Measurements from ENCODE around the gene AKAP4. TPM values are rescaled to one million over a fixed set of nuclear protein-coding genes. Genes with fewer than 3 reads are reported as not detected.
A peak's percentile ranks its signal among the peaks of the same experiment; 100 is the strongest.

The AKAP4 gene
- total RNA-seq, 1 experiment from 2014 or later = not detected

DNA sequence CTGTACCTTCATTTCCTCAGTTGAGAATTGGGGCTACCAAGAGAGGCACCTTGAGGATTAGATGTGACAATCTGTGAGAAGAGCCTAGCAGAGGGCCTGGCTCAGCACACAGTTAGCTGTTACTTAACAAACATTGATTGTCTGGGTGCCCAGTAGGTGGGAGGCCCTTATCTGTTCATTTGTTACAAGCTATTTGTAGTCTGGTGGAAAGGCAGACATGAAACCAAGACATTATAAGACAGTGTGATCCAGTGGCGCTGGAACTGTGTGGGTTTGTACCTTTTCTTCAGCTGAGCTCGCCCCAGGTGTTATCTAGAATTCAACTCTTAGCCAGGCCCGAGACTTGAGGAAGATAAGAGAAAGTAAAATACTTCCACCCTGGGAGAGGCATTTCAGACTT, 16.9 kb downstream of the AKAP4 start:
- Mint-ChIP-seq H3K27ac (ENCODE audit: low read depth, unreplicated experiment) (no peak overlapping the region), H3K36me3 (ENCODE audit: insufficient read depth, unreplicated experiment) (no peaks in the 10 kb centered on the region), H3K9me3 (ENCODE audit: unreplicated experiment) (peaks cover 9% of the 10 kb centered on the region), H3K27me3 (ENCODE audit: insufficient read depth, unreplicated experiment) (peaks cover 57% of the 10 kb centered on the region), H3K4me1 (ENCODE audit: insufficient read depth, unreplicated experiment) (no peaks in the 10 kb centered on the region), H3K4me3 (ENCODE audit: unreplicated experiment) (no peak overlapping the region)
- no peak for DNase-seq (ENCODE audit: unreplicated experiment)
- ChIA-PET POLR2A (no interaction called here), CTCF (interaction anchor here (1.4 kb wide), 1 partner anchor 28 kb away, joined by 3 read pairs; no protein-coding TSS in a partner anchor)
- TF ChIP-seq, protein P1, sequence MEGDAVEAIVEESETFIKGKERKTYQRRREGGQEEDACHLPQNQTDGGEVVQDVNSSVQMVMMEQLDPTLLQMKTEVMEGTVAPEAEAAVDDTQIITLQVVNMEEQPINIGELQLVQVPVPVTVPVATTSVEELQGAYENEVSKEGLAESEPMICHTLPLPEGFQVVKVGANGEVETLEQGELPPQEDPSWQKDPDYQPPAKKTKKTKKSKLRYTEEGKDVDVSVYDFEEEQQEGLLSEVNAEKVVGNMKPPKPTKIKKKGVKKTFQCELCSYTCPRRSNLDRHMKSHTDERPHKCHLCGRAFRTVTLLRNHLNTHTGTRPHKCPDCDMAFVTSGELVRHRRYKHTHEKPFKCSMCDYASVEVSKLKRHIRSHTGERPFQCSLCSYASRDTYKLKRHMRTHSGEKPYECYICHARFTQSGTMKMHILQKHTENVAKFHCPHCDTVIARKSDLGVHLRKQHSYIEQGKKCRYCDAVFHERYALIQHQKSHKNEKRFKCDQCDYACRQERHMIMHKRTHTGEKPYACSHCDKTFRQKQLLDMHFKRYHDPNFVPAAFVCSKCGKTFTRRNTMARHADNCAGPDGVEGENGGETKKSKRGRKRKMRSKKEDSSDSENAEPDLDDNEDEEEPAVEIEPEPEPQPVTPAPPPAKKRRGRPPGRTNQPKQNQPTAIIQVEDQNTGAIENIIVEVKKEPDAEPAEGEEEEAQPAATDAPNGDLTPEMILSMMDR (IDR thresholded peaks at IDR 0.05; ENCODE audit: unreplicated experiment) = no peak
- no TSS peak for BruUV-seq (replicated peaks)
- intact Hi-C loops (cut with micrococcal nuclease) = no loop called here

DNA sequence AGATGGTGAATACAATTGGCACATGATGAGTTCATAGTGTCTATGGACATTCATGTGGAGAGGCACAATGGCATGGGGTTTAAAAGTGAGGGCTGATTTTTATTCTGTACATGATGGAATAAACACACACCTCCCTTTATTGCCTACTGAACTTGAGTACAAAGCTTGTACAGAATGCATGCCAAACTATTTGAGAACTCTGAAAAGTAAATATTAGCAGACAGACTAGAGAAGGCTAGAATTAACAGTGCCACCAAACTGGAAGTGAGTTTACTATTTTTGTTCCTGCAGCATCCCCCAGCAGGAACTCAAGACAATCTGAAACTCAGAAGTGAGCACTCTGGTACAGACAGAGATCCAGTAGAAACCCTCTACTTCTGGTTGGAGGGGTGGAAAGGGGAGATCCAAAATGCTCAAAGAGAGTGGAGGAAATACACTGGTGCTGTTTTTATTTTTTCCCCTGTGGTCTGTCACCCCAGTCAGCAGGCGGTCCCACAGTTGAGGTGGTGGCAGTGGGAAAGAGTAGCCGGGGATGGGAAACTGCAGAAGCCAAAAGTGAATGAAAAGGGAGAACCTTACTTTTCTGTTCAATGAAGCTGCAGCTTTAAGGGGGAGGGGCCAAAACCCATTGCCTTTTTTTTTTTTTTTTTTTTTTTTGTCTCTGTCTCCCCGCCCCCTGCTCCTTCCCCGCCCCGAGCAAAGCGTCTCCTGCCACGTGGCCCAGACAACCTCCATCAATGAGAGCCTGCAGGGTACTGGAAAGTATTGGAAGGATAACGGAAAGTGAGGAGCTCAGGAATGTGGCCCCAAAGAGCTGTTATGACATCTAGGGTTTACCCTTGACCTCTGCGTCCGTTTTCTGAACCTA, 20.5 kb downstream of the AKAP4 start:
- no peak overlapping the region for H3K27ac Mint-ChIP-seq (ENCODE audit: low read depth, unreplicated experiment)
- H3K4me3 Mint-ChIP-seq (ENCODE audit: unreplicated experiment) = no peak overlapping the region
- H3K36me3 Mint-ChIP-seq (ENCODE audit: insufficient read depth, unreplicated experiment) = no peaks in the 10 kb centered on the region
- intact Hi-C loops (cut with micrococcal nuclease) = no loop called here
- H3K4me1 Mint-ChIP-seq (ENCODE audit: insufficient read depth, unreplicated experiment) = no peaks in the 10 kb centered on the region
- TF ChIP-seq, protein P1 (IDR thresholded peaks at IDR 0.05; ENCODE audit: unreplicated experiment) = no peak
- ChIA-PET CTCF (interaction anchor here (0.7 kb wide), 1 partner anchor 570 kb away, joined by 3 read pairs; no protein-coding TSS in a partner anchor), POLR2A (interaction anchor here (1.1 kb wide), 1 partner anchor 24 kb away, joined by 3 read pairs; the partner anchor contains the start of gene CCNB3)
- no TSS peak for BruUV-seq (replicated peaks)
- H3K27me3 Mint-ChIP-seq (ENCODE audit: insufficient read depth, unreplicated experiment) = peaks cover 40% of the 10 kb centered on the region
- no peak for DNase-seq (ENCODE audit: unreplicated experiment)
- H3K9me3 Mint-ChIP-seq (ENCODE audit: unreplicated experiment) = peaks cover 9% of the 10 kb centered on the region

DNA sequence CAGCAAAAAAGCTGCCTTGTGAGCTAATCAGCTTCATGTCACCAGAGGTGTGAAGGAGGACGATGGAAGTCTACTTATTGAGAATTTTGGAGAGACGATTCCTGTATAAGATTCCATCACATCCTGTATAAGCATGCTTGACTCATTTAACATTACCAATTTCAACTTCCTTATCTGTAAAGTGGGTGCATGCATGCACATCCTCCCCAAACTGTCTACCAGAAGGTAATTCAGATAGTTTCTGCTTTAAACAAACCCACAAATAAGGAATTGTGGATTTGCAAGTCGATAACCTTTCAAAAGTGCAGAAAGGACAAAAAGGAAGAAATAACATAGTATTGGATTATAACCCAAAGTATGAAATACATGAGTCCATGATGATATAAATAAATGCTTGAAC, 31.1 kb downstream of the AKAP4 start:
- no peaks in the 10 kb centered on the region for H3K36me3 Mint-ChIP-seq (ENCODE audit: insufficient read depth, unreplicated experiment)

DNA sequence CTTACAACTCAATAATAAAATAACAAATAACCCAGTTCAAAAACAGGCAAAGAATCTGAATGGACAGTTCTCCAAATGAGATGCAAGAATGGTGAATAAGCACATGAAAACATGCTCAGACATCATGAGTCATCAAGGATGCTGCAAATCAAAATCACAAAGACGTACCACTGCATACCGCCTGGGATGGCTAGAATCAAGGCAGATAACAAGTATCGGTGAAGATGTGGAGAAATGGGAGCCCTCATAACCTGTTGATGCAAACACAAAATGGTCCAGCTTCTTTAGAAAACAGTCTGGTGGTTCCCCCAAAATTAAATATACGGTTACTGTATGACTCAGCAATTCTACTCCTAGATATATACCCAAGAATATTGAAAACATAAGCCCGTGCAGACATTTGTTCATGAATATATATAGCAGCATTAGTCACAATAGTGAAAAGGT, 32.5 kb downstream of the AKAP4 start:
- BruUV-seq (replicated peaks) = no TSS peak
- ChIA-PET POLR2A (no interaction called here), CTCF (no interaction called here)
- intact Hi-C loops (cut with micrococcal nuclease) = no loop called here
- Mint-ChIP-seq H3K27ac (ENCODE audit: low read depth, unreplicated experiment) (no peak overlapping the region), H3K9me3 (ENCODE audit: unreplicated experiment) (peaks cover 8% of the 10 kb centered on the region), H3K36me3 (ENCODE audit: insufficient read depth, unreplicated experiment) (no peaks in the 10 kb centered on the region), H3K27me3 (ENCODE audit: insufficient read depth, unreplicated experiment) (peaks cover 33% of the 10 kb centered on the region), H3K4me3 (ENCODE audit: unreplicated experiment) (no peak overlapping the region), H3K4me1 (ENCODE audit: insufficient read depth, unreplicated experiment) (no peaks in the 10 kb centered on the region)
- TF ChIP-seq, protein P1 (IDR thresholded peaks at IDR 0.05; ENCODE audit: unreplicated experiment) = no peak
- peak; percentile 8 for DNase-seq (ENCODE audit: unreplicated experiment)

More for the DNA sequence above, 31.1 kb downstream of the AKAP4 start:
- no peak for DNase-seq (ENCODE audit: unreplicated experiment)
- TF ChIP-seq, protein P1 (IDR thresholded peaks at IDR 0.05; ENCODE audit: unreplicated experiment) = no peak
- H3K9me3 Mint-ChIP-seq (ENCODE audit: unreplicated experiment) = peaks cover 13% of the 10 kb centered on the region
- H3K4me3 Mint-ChIP-seq (ENCODE audit: unreplicated experiment) = no peak overlapping the region
- intact Hi-C loops (cut with micrococcal nuclease) = no loop called here
- H3K4me1 Mint-ChIP-seq (ENCODE audit: insufficient read depth, unreplicated experiment) = no peaks in the 10 kb centered on the region
- ChIA-PET CTCF (interaction anchor here (0.6 kb wide), 1 partner anchor 174 kb away, joined by 3 read pairs; no protein-coding TSS in a partner anchor), POLR2A (no interaction called here)
- H3K27ac Mint-ChIP-seq (ENCODE audit: low read depth, unreplicated experiment) = no peak overlapping the region
- H3K27me3 Mint-ChIP-seq (ENCODE audit: insufficient read depth, unreplicated experiment) = peaks cover 42% of the 10 kb centered on the region
- BruUV-seq (replicated peaks) = no TSS peak

All from MCF 10A (cell line).